ENCODE data around the gene HDAC4. TPM values are rescaled to one million over a fixed set of nuclear protein-coding genes. Genes with fewer than 3 reads are reported as not detected.
"Not testable (repeated sequence)": the region's sequence is repeated elsewhere in the genome, so short reads cannot be mapped to it uniquely, and the experiment has no call there.

The HDAC4 gene
- polyA plus RNA-seq, 1 donor = 20.2 TPM

DNA sequence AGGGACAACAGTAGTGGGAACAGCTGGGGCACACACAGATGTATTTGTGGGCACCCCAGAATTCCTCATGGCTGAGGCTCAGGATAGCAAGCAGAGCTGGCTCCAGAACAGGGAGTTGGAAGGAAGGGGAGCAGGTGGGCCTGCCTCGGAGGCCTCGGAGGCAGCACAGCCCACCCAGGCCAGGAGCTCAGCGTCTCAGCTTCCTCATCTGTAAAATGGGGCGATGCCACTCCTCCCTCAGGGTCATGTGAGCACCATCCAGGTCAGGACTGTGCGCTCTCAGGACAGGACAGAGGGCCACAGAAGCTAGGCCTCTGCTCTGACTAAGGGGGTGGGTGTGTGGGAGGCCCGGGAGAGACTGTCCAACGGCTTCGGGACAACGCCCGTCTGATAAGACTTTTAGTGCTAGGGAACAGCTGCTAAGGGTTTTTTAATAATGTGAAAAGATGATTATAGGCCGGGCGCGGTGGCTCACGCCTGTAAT lies 106.2 kb downstream of the HDAC4 start:
- no peak for DNase-seq

- DNase-seq = no peak
Measured at GRCh38 chr2:239293775-239294430, 106.9 kb downstream of the HDAC4 start.

GRCh38 chr2:239292959-239293774 lies 107.7 kb downstream of the HDAC4 start:
- no peak for DNase-seq

DNA sequence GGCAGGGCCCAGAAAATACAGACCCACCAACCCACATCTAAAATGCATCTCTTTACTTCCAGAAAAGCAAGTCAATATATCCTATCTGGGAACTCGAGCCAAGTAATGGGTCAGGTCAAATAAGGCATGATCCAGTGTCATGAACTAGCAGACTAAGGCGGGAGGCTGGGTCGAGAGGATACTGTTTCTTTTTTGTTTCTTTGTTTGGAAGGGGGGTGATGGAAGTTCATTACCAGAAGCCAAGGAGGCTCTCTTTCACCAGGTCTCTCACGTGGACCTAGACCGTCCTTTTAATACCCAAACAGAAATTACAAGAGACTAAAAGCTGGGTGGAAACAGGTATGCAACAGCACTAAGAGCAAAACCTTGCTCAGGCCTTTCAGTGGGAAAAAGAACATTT lies 108.3 kb downstream of the HDAC4 start:
- no peak for DNase-seq

DNA sequence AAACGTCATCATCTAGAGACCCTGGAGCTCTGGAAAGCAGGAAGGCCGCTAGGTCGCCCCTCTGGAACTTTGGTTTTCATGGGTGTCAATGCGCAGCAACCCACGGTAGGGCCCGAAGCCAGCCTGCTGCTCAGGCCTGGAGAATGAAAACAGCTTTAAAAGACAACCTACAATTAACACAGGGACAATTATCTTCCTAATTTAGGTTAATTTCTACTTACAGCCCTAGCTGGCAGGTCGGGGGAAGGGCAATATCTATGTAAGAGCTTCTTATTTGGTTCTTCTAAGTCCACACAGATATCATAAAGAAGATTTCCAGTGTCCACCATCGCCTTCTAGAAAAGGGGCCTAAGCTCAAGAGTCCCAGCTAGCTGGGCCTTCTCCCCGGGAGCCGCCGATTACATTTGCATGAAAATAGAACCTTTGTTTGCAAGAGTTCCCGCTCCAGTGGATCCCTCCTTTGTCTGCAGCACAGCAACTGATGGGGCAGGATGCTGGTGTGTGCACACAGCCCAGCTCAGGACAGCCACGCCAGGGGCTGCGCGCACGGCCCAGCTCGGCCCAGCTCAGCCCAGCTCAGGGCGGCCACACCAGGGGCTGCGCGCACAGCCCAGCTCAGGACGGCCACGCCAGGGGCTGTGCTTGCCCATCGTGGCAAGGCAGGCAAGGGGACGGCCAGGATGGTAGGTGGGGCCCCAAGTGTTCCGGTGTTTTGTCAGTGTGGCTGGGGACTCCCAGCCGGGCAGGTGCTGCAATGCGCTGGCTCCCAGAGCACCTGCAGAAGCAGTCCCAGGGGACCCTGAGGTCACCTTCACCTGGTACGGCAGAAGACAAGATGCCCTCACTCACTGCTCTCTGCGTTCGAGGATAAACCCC lies 109.1 kb downstream of the HDAC4 start:
- no peak for DNase-seq

DNA sequence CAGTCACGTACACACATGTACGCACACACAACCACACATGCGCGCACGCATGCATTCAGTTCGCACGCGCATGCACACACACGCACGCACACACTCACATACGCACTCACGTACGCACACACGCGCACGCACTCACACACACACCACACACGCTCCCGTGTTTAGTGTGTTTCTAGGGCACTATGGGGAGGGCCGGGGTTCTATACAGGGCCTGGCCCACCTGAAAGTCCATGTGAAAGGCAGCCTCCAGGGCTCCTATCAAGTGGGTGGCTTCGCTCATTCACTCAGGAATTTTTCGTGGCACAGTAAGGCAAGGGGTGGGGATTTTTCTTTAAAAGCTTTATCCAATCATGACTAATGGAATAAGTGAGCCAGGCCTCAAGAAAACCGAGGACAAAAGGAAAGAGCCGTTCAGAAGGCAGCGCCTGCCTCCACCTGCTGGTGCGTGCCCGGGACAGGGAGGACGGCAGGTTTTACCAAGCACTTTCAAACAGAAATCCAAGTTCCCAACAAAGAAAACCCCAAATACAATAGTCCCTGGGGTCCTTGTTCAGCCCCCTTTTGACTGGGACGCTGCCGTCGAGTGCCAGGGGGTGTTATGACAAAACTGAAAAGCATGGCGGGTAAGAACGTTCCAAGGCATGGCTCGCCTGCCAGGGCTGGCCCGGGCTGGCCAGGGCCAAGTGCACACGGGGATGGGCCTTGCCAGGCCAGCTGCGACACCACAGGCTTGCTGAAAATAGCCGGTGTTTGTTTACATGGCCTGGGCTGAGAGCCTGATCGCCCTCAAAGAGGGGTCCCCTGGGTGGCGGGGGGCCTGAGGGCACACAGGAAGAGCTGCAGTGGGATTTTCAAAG lies 110.0 kb downstream of the HDAC4 start:
- no peak for DNase-seq

DNA sequence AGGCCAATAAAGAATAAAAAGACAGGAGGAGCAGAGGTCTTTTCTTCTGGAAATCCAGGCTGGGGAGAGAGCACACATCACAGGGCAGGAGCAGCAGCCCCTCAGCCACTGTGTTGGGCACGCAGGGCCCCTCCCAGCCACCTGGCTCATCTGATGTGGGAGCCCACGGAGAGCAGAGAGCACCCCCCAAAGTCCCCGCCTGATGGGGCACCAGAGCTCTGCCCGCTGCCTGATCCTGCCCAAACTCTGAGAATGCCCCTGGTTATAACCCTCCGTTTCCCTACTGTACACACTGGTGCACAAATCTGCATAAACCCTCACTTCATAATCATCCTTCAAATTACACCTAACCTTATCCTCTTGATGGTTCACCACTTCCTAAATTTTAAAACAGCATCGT lies 111.3 kb downstream of the HDAC4 start:
- DNase-seq = no peak

DNA sequence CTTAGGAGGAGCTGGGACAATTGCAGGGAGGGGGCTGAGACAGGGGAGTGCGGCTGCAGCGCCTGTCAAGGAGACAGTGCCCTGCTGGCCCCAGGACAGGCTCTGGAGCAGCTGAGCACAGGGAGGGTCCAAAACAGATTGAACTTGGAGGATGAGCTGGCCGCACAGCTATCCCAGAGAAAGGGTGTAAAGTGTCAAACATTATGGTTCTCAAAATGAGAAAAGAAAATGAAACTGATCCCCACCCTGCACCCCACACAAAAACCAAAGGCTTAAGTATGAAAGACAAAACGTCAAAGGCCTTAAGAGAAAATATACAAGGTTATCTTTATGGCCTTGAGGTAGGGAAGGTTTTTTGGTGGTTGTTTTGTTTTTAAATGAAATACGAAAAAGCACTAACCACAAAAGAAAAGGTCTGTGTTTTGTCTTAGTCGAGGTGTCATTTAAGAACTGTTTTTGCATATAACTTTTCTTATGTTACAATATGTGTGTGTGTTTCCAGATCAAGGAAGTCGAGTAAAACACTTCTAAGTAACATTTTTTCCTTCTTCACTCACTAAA lies 111.8 kb downstream of the HDAC4 start:
- no peak for DNase-seq

- DNase-seq = no peak
Measured at GRCh38 chr2:239288237-239288636, 112.6 kb downstream of the HDAC4 start.

GRCh38 chr2:239287461-239287860 lies 113.4 kb downstream of the HDAC4 start:
- no peak for DNase-seq

DNA sequence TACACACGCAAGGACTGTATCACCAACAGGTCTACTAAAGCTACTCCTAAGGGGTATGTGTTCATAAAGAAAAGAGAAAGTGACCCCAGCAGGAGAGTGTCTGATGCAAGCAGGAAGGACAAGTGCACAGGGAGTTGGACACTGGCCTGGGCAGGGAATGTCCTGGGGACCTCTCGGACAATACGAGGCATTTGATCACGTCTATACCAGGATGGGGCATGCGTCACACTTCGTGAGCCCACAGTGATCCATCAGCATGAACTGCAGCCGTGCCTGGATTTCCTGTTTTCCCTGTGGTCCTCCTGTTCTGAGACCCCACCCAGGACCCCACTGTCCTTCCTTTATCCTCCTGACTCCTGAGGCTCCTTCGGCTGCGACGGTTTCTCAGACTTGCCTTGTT lies 113.9 kb downstream of the HDAC4 start:
- DNase-seq = no peak

GRCh38 chr2:239285932-239286230 lies 114.9 kb downstream of the HDAC4 start:
- no peak for DNase-seq

DNA sequence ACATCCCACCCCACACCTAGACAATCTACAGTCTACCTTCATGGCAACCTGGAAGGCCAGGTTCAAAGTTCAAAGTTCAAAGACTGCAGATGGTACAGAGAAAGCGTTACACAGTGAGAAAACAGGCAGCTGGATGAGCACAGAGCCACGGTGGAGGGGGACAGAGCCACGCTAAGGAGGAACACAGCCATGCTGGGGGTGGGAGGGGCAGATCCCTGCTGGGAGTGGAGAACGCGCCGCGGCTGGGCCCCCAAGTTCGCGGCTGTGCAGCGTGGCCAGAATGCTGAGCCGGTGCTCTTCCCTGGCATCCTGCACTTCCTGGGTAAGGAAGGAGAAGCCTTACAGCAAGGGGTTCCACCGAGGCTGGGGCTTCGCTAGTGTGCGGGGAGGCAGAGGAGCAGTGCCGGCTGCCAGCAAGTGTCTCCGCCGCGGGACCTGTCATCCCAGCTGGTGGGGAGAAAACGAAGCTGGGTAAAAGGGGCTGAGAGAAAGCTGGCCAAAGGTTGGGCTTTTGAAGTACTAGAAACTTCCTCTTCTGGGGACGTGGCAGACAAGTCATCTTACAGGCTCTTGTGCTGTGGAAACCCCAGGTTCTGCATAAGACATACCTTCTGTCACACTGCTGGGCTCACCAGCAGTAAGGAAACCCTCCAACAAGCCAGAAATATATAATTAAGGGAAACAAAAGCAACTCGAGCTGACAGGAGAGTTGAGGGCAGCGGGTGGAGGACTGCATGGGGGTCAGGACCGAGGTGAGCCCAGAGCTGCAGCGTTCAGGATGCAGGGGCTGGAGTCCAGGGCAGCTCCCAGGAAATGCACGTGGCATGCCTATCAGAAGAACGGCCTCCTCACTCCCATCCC lies 115.5 kb downstream of the HDAC4 start:
- DNase-seq = no peak

DNA sequence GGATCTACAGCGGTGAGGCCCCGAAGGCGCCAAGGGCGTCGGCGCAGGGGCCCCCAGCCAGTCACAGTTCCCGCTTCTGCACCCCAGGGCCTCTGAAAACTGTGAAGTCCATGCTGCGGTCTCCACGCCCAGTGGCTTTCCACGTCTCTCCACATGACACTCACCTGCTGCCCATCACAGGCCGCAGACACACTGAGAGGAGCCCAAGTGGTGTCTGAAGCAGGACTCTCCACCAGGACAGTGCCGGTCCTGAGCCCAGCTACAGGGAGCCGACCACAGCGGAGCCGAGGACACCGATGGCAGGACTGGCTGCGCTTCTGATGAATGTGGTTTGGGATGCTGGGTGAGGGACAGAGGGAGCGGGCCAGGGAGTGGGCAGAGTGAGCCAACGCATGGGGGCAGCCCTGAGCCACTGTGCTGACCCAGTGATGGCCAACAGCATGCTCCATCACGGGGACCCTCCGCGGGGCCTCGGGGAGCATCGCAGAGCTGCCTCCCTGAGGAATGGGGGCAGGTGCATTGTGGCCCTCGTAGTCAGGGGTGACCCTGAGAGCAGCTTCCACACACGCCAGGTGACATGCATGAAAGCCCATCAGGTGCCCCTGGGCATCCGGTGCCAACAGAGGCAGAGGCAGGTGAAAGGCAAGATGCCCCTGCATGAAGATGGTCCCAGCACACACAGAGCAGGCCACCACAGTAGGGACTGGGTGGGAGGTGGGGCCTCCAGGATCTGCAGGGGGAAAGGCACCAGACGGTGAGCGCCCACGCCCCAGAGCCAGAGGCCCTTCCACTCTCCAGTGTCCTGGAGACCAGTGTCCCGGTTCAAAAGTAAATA lies 116.6 kb downstream of the HDAC4 start:
- DNase-seq = no peak

- no peak for DNase-seq
Measured at GRCh38 chr2:239283288-239283945, 117.4 kb downstream of the HDAC4 start.

DNA sequence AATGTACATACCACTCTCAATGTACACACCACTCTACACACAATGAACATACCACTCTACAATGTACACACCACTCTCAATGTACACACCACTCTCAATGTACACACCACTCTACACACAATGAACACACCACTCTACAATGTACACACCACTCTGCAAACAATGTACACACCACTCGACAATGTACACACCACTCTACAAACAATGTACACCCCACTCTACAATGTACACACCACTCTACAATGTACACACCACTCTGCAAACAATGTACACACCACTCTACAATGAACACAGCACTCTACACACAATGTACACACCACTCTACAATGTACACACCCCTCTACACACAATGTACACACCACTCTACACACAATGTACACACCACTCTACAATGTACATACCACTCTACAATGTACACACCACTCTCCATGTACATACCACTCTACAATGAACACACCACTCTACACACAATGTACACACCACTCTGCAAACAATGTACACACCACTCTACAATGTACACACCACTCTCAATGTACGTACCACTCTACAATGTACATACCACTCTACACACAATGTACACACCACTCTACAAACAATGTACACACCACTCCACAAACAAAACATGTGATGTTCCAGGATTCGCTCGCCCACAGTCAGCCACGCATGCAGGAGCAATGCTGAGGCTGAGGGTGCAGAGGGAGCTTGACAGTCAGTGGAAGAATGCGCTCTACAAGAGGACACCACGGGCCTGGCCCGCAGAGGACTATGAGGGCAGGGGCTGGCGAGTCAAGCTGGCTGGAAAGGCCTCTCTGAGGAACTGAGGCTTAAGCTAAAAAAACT lies 118.2 kb downstream of the HDAC4 start:
- no peak for DNase-seq

GRCh38 chr2:239280296-239281017 lies 120.4 kb downstream of the HDAC4 start:
- not testable (repeated sequence) for DNase-seq

Measured in hindlimb muscle (tissue), 1 donor.